IMR-90 (cell line): Measurements from ENCODE around the gene GNMT. TPM values are rescaled to one million over a fixed set of nuclear protein-coding genes. Genes with fewer than 3 reads are reported as not detected.

ENCODE experiments used
- ATAC-seq: fragments of 200-7000 bp; cut with Tn5 transposase; 2 replicates; pipeline ENCODE4 v1.9.1; 2020; ENCODE audit warnings: low read depth, mild to moderate bottlenecking, moderate library complexity
- BruUV-seq: library from RNA; stranded (reverse); fragments of 400-500 nt; replicated peaks from 2 replicates; lab custom pipeline; 2021; lab: Mats Ljungman, UMichigan
- CTCF ChIA-PET: fragments of 300-600 bp; formaldehyde crosslinking; extraction: SDS; loops from one replicate; lab custom pipeline; 2021; ENCODE audit warnings: antibody characterized with exemption; lab: Yijun Ruan, JAX
- POLR2A ChIA-PET: fragments of 300-600 bp; sonication (Branson Sonifier 250); formaldehyde crosslinking; loops from one replicate; lab custom pipeline; 2022; ENCODE audit warnings: antibody characterized with exemption; ENCODE audit not compliant: unreplicated experiment; lab: Charles Lee
- DNase-seq: peaks from one replicate; pipeline ENCODE4 v3.0.0; 2013
- H2AFZ ChIP-seq: replicated peaks from 2 replicates; pipeline ENCODE3; 2013; ENCODE audit warnings: low read length, mild to moderate bottlenecking; ENCODE audit not compliant: poor library complexity
- H2AK5ac ChIP-seq: 2 replicates; pipeline ENCODE4 v1.6.1; 2013; ENCODE audit warnings: low read depth, low read length, inconsistent platforms
- H2AK9ac ChIP-seq: replicated peaks from 2 replicates; pipeline ENCODE3; 2013; ENCODE audit warnings: mild to moderate bottlenecking, low read depth, low read length, moderate library complexity; ENCODE audit not compliant: poor library complexity
- H2BK120ac ChIP-seq: 2 replicates; pipeline ENCODE4 v1.6.1; 2013; ENCODE audit warnings: low read depth, low read length, inconsistent platforms
- H2BK15ac ChIP-seq: 3 replicates; pipeline ENCODE4 v1.6.1; 2013; ENCODE audit warnings: low read depth, low read length, inconsistent platforms
- H2BK20ac ChIP-seq: 2 replicates; pipeline ENCODE4 v1.6.1; 2013; ENCODE audit warnings: low read depth, mild to moderate bottlenecking, inconsistent platforms, low read length, moderate library complexity
- H2BK5ac ChIP-seq: 2 replicates; pipeline ENCODE4 v1.6.1; 2013; ENCODE audit warnings: mild to moderate bottlenecking, low read depth, low read length, inconsistent platforms; ENCODE audit not compliant: poor library complexity, severe bottlenecking
- H3K14ac ChIP-seq: replicated peaks from 2 replicates; pipeline ENCODE4 v1.6.1; 2013; ENCODE audit warnings: low read depth, low read length, inconsistent platforms
- H3K18ac ChIP-seq: 2 replicates; pipeline ENCODE4 v1.6.1; 2013; ENCODE audit warnings: low read depth, low read length, control low read depth
- H3K23ac ChIP-seq: 2 replicates; pipeline ENCODE4 v1.6.1; 2013; ENCODE audit warnings: low read depth, low read length, inconsistent platforms
- H3K27ac ChIP-seq: 2 replicates; pipeline ENCODE4 v1.5.1; 2013; ENCODE audit warnings: mild to moderate bottlenecking, control low read depth, low read length; ENCODE audit not compliant: insufficient read depth
- H3K27me3 ChIP-seq: 2 replicates; pipeline ENCODE4 v1.6.1; 2013; ENCODE audit warnings: low read length; ENCODE audit not compliant: control insufficient read depth, insufficient read depth
- H3K36me3 ChIP-seq: 2 replicates; pipeline ENCODE4 v1.6.1; 2013; ENCODE audit warnings: low read length, mixed read lengths; ENCODE audit not compliant: control insufficient read depth, insufficient read depth
- H3K4ac ChIP-seq: 2 replicates; pipeline ENCODE4 v1.6.1; 2013; ENCODE audit warnings: low read depth, low read length, inconsistent platforms
- H3K4me1 ChIP-seq: 2 replicates; pipeline ENCODE4 v1.6.1; 2013; ENCODE audit warnings: low read length, mixed read lengths; ENCODE audit not compliant: control insufficient read depth, insufficient read depth
- H3K4me2 ChIP-seq: 2 replicates; pipeline ENCODE4 v1.6.1; 2013; ENCODE audit warnings: low read depth, mild to moderate bottlenecking, control low read depth, low read length, moderate library complexity
- H3K4me3 ChIP-seq: 2 replicates; pipeline ENCODE4 v1.5.1; 2013; ENCODE audit warnings: low read depth, mild to moderate bottlenecking, control low read depth, low read length, moderate library complexity; ENCODE audit not compliant: insufficient read depth
- H3K56ac ChIP-seq: 2 replicates; pipeline ENCODE4 v1.6.1; 2013; ENCODE audit warnings: low read length, inconsistent platforms; ENCODE audit not compliant: insufficient read depth; ENCODE audit errors: extremely low read depth
- H3K79me1 ChIP-seq, 2 experiments: 2 replicates each; pipeline ENCODE4 v1.6.1; 2013; ENCODE audit warnings: low read length in 2 of 2, inconsistent platforms in 1 of 2, low read depth in 1 of 2
- H3K9ac ChIP-seq: 2 replicates; pipeline ENCODE4 v1.6.1; 2013; ENCODE audit warnings: low read depth, low read length, control low read depth
- H3K9me1 ChIP-seq: 2 replicates; pipeline ENCODE4 v1.6.1; 2013; ENCODE audit warnings: low read length, inconsistent platforms; ENCODE audit not compliant: insufficient read depth
- H3K9me3 ChIP-seq: 2 replicates; pipeline ENCODE4 v1.6.1; 2013; ENCODE audit warnings: low read length; ENCODE audit not compliant: control insufficient read depth, insufficient read depth
- H4K20me1 ChIP-seq: 2 replicates; pipeline ENCODE4 v1.6.1; 2013; ENCODE audit warnings: low read length, inconsistent platforms; ENCODE audit not compliant: insufficient read depth
- H4K5ac ChIP-seq: 2 replicates; pipeline ENCODE4 v1.6.1; 2013; ENCODE audit warnings: mild to moderate bottlenecking, low read depth, low read length, control low read depth
- H4K8ac ChIP-seq, 2 experiments: 2 replicates each; pipeline ENCODE4 v1.6.1; 2013; ENCODE audit warnings: low read depth in 2 of 2, low read length in 2 of 2, control low read depth in 1 of 2, inconsistent platforms in 1 of 2
- H4K91ac ChIP-seq: 2 replicates; pipeline ENCODE4 v1.6.1; 2013; ENCODE audit warnings: low read depth, low read length, inconsistent platforms; ENCODE audit not compliant: insufficient read depth
- CEBPB ChIP-seq: IDR thresholded peaks from 2 replicates; pipeline ENCODE4 v1.6.1; 2012; ENCODE audit warnings: low read depth, low read length, improper control_type of control experiment
- CTCF ChIP-seq: conservative IDR thresholded peaks from 2 replicates; pipeline ENCODE4 v1.5.1; 2012; ENCODE audit warnings: mild to moderate bottlenecking, low read depth, low read length, improper control_type of control experiment
- FOS ChIP-seq: fragments of 150-350 bp; IDR thresholded peaks from 2 replicates; pipeline ENCODE4 v1.6.1; 2016; ENCODE audit warnings: low read depth, low read length
- MAFK ChIP-seq: IDR thresholded peaks from 2 replicates; pipeline ENCODE4 v1.6.1; 2012; ENCODE audit warnings: low read depth, low read length, improper control_type of control experiment
- MAZ ChIP-seq: IDR thresholded peaks from 2 replicates; pipeline ENCODE4 v1.6.1; 2012; ENCODE audit warnings: low read depth, mild to moderate bottlenecking, low read length, improper control_type of control experiment, moderate library complexity, borderline replicate concordance
- MXI1 ChIP-seq: IDR thresholded peaks from 2 replicates; pipeline ENCODE4 v1.6.1; 2012; ENCODE audit warnings: low read depth, mild to moderate bottlenecking, low read length, moderate library complexity, borderline replicate concordance
- NFE2L2 ChIP-seq: fragments of 150-350 bp; IDR thresholded peaks from 2 replicates; pipeline ENCODE4 v1.6.1; 2016; ENCODE audit warnings: low read depth, mild to moderate bottlenecking, low read length
- RAD21 ChIP-seq: IDR thresholded peaks from 2 replicates; pipeline ENCODE4 v1.6.1; 2012; ENCODE audit warnings: low read length, improper control_type of control experiment
- RCOR1 ChIP-seq: IDR thresholded peaks from 2 replicates; pipeline ENCODE4 v1.6.1; 2012; ENCODE audit warnings: mild to moderate bottlenecking, low read length, improper control_type of control experiment; ENCODE audit not compliant: insufficient replicate concordance
- RFX5 ChIP-seq: IDR thresholded peaks from 2 replicates; pipeline ENCODE4 v1.8.0; 2012; ENCODE audit warnings: low read depth, mild to moderate bottlenecking, low read length, moderate library complexity
- SMC3 ChIP-seq: fragments of 150-350 bp; IDR thresholded peaks from 2 replicates; pipeline ENCODE4 v1.6.1; 2016; ENCODE audit warnings: low read depth, mild to moderate bottlenecking, antibody characterized with exemption, low read length, moderate library complexity
- WGBS, 2 experiments: methylation state at CpG; one replicate each; pipeline versions ENCODE4 v1.1.5 to v1.1.7; 2013; ENCODE audit warnings: missing lambda C conversion rate in 2 of 2; ENCODE audit not compliant: insufficient read length in 1 of 2; ENCODE audit errors: extremely low coverage in 2 of 2; 5-methylcytosine and 5-hydroxymethylcytosine counted together
- dilution Hi-C: fragments of 300-500 bp; cut with HindIII; formaldehyde crosslinking; loops from one replicate; pipeline ENCODE4 v1.14.3; 2018; ENCODE audit warnings: low sequenced_read_pairs; ENCODE audit not compliant: unreplicated experiment
- in situ Hi-C: fragments of 300-500 bp; cut with MboI; formaldehyde crosslinking; loops from 3 replicates; pipeline ENCODE4 v1.14.3; 2019; ENCODE audit warnings: low sequenced_read_pairs, inconsistent platforms, mixed read lengths
- intact Hi-C: fragments of 100-400 bp; cut with micrococcal nuclease; formaldehyde crosslinking; loops from 2 replicates; pipeline ENCODE4 v1.10.0; 2022
- polyA plus RNA-seq, 3 experiments: library from polyadenylated mRNA; depleted of rRNA; stranded (reverse); fragments of >200 nt; gene quantifications; 2 replicates each; pipeline ENCODE4 v1.2.3, GENCODE V29; 2012; ENCODE audit warnings: low replicate concordance in 1 of 3
- total RNA-seq: library from RNA; depleted of rRNA; stranded (reverse); fragments of >200 nt; gene quantifications from 2 replicates; pipeline ENCODE4 v1.2.3, GENCODE V29; 2012
- TF ChIP-seq, protein P1 (sequence below): fragments of 150-350 bp; IDR thresholded peaks from 2 replicates; pipeline ENCODE4 v1.6.1; 2016; ENCODE audit warnings: low read depth, mild to moderate bottlenecking, low read length, moderate library complexity, borderline replicate concordance
- TF ChIP-seq, protein P2 (sequence below): fragments of 150-350 bp; IDR thresholded peaks from 2 replicates; pipeline ENCODE4 v1.6.1; 2017; ENCODE audit warnings: mild to moderate bottlenecking, antibody characterized with exemption, low read length, low read depth

GNMT gene
- total and polyA plus RNA-seq, 2 of the 4 experiments (the other 2 are of a cell fraction), result 0.36 TPM; not detected in 1

GRCh38 chr6:42940493-42941045 lies 20.0 kb upstream of the GNMT start:
- TF ChIP-seq RFX5 (no peak), NFE2L2 (no peak), CTCF (no peak), FOS (no peak), SMC3 (no peak), RCOR1 (no peak), MXI1 (no peak), MAZ (no peak), CEBPB (no peak), RAD21 (no peak), MAFK (no peak)
- TF ChIP-seq, protein P1, sequence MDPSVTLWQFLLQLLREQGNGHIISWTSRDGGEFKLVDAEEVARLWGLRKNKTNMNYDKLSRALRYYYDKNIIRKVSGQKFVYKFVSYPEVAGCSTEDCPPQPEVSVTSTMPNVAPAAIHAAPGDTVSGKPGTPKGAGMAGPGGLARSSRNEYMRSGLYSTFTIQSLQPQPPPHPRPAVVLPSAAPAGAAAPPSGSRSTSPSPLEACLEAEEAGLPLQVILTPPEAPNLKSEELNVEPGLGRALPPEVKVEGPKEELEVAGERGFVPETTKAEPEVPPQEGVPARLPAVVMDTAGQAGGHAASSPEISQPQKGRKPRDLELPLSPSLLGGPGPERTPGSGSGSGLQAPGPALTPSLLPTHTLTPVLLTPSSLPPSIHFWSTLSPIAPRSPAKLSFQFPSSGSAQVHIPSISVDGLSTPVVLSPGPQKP, result no peak
- TF ChIP-seq, protein P2, sequence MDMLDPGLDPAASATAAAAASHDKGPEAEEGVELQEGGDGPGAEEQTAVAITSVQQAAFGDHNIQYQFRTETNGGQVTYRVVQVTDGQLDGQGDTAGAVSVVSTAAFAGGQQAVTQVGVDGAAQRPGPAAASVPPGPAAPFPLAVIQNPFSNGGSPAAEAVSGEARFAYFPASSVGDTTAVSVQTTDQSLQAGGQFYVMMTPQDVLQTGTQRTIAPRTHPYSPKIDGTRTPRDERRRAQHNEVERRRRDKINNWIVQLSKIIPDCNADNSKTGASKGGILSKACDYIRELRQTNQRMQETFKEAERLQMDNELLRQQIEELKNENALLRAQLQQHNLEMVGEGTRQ, result no peak
- no peak overlapping the region for H3K56ac ChIP-seq
- H4K8ac ChIP-seq, result no peak overlapping the region
- H3K9me1 ChIP-seq, result no peaks in the 10 kb centered on the region; the same call in 1 of the 2 replicates
- H3K18ac ChIP-seq, result no peak overlapping the region
- H3K36me3 ChIP-seq, result peaks cover 32% of the 10 kb centered on the region
- H3K27me3 ChIP-seq, result no peaks in the 10 kb centered on the region
- H3K14ac ChIP-seq, result no peak overlapping the region
- ATAC-seq (no peak), DNase-seq (no peak)
- H3K9me3 ChIP-seq, result no peaks in the 10 kb centered on the region
- H3K4ac ChIP-seq, result no peak overlapping the region
- in situ Hi-C loops (no loop called here), intact Hi-C loops (no loop called here), dilution Hi-C loops (no loop called here)
- H2BK20ac ChIP-seq, result no peak overlapping the region
- H3K4me1 ChIP-seq, result no peaks in the 10 kb centered on the region
- no peak overlapping the region for H2AK5ac ChIP-seq
- CTCF ChIA-PET, result no interaction called here
- no peak overlapping the region for H4K5ac ChIP-seq
- no peak overlapping the region for H2BK5ac ChIP-seq
- H3K79me1 ChIP-seq, result peaks cover 11 to 18% of the 10 kb centered on the region in 2 experiments
- H2BK120ac ChIP-seq, result no peak overlapping the region
- POLR2A ChIA-PET, result interaction anchor here (0.5 kb wide), 1 partner anchor 11 kb away, joined by 4 read pairs; no protein-coding TSS in a partner anchor
- H3K9ac ChIP-seq, result no peak overlapping the region
- H2BK15ac ChIP-seq, result no peak overlapping the region
- no peak overlapping the region for H4K91ac ChIP-seq
- H3K23ac ChIP-seq, result no peak overlapping the region
- no peaks in the 10 kb centered on the region; the same call in 1 of the 2 replicates for H4K20me1 ChIP-seq
- H2AFZ ChIP-seq, result no peak overlapping the region
- H3K4me3 ChIP-seq, result no peak overlapping the region
- no CpG with 5 or more reads among the region's 6 CpGs for WGBS, 2 experiments
- no peak overlapping the region for H3K4me2 ChIP-seq
- BruUV-seq, result no TSS peak
- peak overlapping the region; percentile 70 for H2AK9ac ChIP-seq
- no peak overlapping the region for H3K27ac ChIP-seq
